Measurements from ENCODE around the gene NSUN7.

- TF ChIP-seq, protein P1, sequence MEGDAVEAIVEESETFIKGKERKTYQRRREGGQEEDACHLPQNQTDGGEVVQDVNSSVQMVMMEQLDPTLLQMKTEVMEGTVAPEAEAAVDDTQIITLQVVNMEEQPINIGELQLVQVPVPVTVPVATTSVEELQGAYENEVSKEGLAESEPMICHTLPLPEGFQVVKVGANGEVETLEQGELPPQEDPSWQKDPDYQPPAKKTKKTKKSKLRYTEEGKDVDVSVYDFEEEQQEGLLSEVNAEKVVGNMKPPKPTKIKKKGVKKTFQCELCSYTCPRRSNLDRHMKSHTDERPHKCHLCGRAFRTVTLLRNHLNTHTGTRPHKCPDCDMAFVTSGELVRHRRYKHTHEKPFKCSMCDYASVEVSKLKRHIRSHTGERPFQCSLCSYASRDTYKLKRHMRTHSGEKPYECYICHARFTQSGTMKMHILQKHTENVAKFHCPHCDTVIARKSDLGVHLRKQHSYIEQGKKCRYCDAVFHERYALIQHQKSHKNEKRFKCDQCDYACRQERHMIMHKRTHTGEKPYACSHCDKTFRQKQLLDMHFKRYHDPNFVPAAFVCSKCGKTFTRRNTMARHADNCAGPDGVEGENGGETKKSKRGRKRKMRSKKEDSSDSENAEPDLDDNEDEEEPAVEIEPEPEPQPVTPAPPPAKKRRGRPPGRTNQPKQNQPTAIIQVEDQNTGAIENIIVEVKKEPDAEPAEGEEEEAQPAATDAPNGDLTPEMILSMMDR (IDR thresholded peaks at IDR 0.05; ENCODE audit: low read depth, low read length), result no peak
- TF ChIP-seq EZH2phosphoT487 (IDR thresholded peaks at IDR 0.05; ENCODE audit: low read depth), result no peak
Observed at GRCh38 chr4:40828661-40829060, 78.9 kb downstream of the NSUN7 start.

All from OCI-LY3 (cell line).